Inflammatory macrophage treated with lipopolysaccharide for 1 hour (primary cell): Measurements from ENCODE around the gene THOC5.
"Not testable (repeated sequence)": the region's sequence is repeated elsewhere in the genome, so short reads cannot be mapped to it uniquely, and the experiment has no call there.

Experiments
- DNase-seq, 2 donors: peaks; one replicate each; pipeline ENCODE4 v3.0.0-alpha.2; 2020 to 2022

THOC5 gene

DNA sequence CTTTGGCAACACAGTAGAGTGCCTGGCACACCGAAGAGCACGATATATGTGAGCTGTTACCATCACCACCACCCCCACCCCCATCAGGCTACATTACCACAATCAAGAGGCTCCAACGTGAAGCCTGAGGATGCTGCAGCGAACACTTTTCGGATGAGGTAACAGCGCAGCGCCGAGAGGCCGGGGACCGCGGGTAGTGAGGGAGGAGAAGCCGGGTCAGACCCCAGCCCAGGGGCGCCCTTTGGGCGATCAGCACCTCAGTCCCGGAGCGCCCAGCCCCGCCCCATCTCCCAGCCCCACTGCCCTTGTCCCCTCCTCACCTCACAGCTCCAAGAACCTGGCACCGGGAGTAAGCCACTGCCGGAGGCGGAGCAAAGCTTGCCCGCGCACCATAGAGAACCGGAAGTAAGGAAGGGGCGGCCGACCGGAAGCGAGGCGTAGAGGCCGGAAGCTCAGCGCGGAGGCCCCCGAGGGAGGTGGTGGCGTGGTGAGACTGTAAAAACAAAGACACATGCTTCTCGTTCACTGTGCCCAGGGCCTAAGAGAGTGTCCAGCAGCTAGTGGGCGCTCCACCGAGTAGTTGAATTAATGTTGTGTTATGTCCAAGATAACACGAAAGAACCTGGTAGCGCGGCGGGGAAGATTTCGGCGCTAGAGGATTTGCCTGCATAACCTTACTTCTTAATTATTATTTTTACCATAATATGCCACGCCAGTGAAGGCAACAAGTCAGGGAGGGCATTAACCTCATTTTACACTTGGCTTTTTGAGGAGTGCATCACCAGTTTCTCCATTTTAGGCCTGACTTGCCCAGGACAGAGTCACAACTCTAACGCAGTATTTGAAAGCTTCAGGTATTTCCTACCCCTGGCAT is at the start of gene THOC5:
THOC5 (minus strand) TSS at position 407 of the 874 bp plus-strand sequence. CDS start 4,610 bp downstream, outside the sequence.
- peak; percentile 89 to 94 for DNase-seq

DNA sequence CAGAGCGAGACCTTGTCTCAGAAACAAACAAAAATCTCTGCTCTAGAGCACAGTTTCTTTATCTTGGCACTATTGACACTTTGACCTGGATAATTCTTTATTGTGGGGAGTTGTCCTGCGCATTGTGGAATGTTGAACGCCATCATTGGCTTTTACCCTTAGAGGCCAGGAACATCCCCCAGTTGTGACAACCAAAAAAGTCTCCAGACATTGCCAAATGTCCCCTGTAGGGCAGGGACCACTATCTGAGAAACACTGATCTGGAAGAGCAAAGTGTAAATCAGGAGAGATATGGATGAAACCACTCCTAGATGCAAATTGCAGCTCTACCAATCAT is 45.1 kb upstream of the THOC5 start:
- DNase-seq: no peak

- DNase-seq: not testable (repeated sequence)
These were observed 44.5 kb upstream of the THOC5 start for GRCh38 chr22:29597871-29598683.

DNA sequence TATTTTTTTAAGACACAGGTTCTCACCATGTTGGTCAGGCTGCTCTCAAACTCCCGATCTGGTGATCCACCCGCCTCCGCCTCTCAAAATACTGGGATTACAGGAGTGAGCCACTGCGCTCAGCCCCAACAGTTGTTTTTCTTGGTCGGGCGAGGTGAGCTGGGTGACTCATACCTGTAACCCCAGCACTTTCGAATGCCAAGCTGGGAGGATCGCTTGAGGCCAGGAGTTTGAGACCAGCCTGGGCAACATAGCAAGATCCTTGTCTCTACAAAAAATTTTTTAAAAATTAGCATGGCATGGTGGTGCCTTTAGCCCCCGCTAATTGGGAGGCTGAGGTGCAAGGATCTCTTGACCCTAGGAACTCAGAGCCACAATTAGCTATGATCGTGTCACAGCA is 42.9 kb upstream of the THOC5 start:
- no peak for DNase-seq

- DNase-seq: not testable (repeated sequence)
These were observed 40.9 kb upstream of the THOC5 start for GRCh38 chr22:29594447-29594846.

- no peak for DNase-seq
These were observed 40.4 kb upstream of the THOC5 start for GRCh38 chr22:29593923-29594322.

- DNase-seq: peak; percentile 56 to 83
These were observed 34.6 kb upstream of the THOC5 start for GRCh38 chr22:29587938-29588699.

DNA sequence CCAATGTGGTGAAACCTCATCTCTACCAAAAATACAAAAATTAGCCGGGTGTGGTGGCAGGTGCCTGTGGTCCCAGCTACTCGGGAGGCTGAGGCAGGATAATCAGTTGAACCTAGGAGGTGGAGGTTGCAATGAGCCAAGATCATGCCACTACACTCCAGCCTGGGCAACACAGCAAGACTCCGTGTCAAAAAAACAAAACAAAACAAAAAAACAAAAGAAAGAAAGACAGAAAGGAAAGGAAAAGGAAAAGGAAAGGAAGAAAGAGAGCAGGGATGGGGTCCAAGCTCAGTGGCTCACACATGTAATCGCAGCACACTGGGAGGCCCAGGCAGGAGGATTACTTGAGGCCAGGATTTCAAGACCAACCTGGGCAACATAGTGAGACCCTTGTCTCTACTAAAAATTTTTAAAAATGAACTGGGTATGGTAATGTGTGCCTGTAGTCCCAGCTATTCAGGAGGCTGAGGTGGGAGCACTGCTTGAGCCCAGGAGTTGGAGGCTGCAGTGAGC is 32.7 kb upstream of the THOC5 start:
- DNase-seq: not testable (repeated sequence)

DNA sequence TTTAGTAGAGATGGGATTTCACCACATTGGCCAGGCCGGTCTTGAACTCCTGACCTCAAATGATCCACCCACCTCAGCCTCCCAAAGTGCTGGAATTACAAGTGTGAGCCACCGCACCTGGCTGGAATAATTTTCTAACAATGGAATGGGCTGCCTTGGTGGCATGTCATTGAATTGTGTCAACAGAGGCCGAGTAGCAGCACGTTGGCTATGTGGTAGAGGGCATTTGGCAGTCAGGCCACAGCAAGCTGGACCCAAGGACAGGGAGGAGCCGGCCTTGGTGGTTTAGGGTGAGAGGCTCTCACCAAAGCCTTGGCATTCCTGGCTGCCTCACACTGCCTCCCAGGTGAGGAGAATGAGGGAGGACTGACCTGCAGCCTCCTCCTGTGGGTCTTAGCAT is 31.4 kb upstream of the THOC5 start:
- no peak for DNase-seq

GRCh38 chr22:29581799-29582198 is 28.2 kb upstream of the THOC5 start:
- no peak for DNase-seq

DNA sequence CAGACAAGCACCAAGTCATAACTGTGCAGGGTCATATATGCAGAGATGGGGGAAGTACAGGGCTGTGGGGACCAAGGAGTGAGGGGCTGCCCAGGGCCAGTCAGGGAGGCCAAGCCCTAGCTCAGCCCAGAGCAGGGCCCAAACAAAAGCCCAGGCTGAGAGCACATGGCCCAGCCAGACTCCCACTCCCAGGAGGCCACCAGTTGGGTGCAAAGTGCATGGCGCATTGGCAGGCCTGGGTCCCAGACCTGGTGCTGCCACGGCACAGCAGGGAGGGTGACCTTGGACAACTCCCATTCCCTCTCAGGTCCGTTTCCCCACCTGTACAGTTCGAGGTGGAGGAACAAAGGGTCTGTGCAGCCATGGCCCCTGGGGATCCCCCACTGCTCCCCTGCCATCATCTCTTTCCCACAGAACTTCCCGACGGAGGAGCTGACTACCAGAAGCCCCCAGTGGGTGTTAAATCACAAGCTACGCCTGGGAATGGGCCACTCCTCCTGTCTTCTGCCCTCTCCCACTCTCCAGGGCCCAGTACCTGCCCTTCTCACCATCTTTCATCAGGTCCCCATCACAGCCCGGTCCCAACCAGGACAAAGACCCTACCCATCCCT is 26.7 kb upstream of the THOC5 start:
- DNase-seq: peak in 1 of 2 donors; percentile 7

- no peak for DNase-seq
These were observed 25.1 kb upstream of the THOC5 start for GRCh38 chr22:29578462-29579200.

DNA sequence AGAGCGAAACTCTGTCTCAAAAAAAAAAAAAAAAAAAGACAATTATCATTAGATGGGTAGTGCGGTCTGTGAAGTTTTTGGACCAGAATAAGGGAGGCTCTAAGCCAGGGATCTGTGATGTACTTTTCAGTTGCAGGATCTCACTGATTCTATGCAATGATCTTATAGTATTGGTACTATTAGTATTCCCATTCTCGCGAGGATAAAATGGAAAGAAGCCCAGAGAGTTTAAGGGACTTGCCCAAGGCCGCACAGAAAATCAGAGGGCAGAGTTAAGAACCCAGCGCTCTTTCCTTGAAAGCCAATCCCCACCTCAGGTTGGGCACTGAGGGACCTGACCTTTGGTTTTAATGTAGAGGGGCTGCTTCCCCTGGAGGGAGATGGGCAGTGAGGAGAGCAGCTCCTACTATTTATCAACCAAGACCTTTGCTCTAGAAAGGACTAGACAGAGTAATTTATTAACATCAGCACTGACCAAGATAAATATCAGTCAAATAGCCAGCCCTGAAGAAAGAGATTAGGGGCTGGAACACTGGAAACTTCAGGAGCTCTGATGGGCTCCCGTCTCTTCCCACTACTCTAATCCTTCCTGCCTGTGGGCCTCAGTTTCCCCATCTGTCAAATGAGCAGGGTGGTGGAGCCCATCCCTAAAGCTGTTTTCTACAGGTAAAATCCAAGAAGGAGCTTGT is 21.3 kb upstream of the THOC5 start:
- DNase-seq: no peak

GRCh38 chr22:29570912-29571549 is 17.5 kb upstream of the THOC5 start:
- no peak for DNase-seq

- no peak for DNase-seq
These were observed 16.9 kb upstream of the THOC5 start for GRCh38 chr22:29570456-29570855.

DNA sequence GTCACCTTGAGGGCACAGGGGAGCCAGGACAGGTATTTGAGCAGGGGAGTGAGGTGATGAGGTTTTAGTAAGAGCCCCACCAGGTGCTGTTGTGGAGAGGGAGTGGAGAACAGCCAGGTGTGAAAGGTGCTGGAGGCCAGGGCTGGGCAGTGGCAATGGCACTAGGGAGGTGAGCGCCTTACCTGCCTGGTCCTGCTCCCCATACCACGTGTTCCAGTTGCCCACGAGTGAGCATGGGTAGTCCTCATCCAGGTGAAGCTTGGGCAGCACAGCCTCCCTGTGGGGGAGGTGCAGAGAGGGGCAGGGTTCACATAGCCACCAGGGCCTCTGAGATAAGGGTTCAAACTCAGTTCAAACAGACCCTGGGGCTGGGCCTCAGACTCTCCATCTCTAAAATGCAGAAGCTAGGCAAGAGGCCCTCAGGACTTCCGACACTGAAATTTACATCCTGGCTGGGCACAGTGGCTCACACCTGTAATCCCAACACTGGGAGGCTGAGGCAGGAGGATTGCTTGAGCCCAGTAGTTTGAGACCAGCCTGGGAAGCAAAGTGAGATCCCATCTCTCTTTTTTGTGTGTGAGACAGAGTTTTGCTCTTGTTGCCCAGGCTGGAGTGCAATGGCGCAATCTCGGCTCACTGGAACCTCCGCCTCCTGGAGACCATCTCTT is 15.6 kb upstream of the THOC5 start:
- no peak for DNase-seq

DNA sequence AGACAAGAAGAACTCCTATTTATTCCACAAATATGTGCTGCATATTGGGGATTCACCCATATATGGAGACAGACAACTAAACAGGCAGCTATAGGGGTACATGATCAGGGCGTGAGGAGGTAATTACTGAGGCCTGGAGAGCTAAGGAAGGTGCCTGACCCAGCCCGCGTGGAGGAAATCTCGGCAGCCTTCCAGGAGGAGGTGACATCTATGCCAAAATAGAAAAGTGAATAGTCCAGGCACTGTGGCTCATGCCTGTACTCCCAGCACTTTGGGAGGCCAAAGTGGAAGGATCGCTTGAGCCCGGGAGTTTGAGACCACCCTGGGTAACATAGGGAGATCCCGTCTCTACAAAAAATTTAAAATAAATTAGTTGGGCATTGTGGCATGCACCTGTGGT is 13.8 kb upstream of the THOC5 start:
- DNase-seq: no peak

- not testable (repeated sequence) for DNase-seq
These were observed 13.0 kb upstream of the THOC5 start for GRCh38 chr22:29566513-29566912.

- no peak for DNase-seq
These were observed 10.3 kb upstream of the THOC5 start for GRCh38 chr22:29563652-29564460.
